SK-N-SH (cell line): ENCODE data around the gene CADPS2. TPM values are rescaled to one million over a fixed set of nuclear protein-coding genes. Genes with fewer than 3 reads are reported as not detected.

Experiments
- CTCF ChIA-PET: fragments of 300-600, 350-600 bp; formaldehyde crosslinking; extraction: SDS; loops from one replicate; lab custom pipeline; 2021; lab: Yijun Ruan, JAX
- POLR2A ChIA-PET: fragments of 350-600 bp; sonication (Branson Sonifier 250); formaldehyde crosslinking; extraction: SDS; loops from one replicate; lab custom pipeline; 2020; ENCODE audit warnings: antibody characterized with exemption, inconsistent platforms; lab: Yijun Ruan, JAX
- DNase-seq: peaks from one replicate; pipeline ENCODE4 v3.0.0; 2012
- H2AFZ ChIP-seq: fragments of 200-600 bp; sonication (generic); 2 replicates; pipeline ENCODE4 v1.8.1; 2016; ENCODE audit warnings: antibody characterized with exemption, mild to moderate bottlenecking, low read depth
- H3F3A ChIP-seq: fragments of 200-600 bp; sonication (generic); replicated peaks from 2 replicates; pipeline ENCODE3; 2016; ENCODE audit warnings: antibody characterized with exemption, mild to moderate bottlenecking; ENCODE audit not compliant: insufficient read depth
- H3K27ac ChIP-seq, 2 experiments: fragments of 200-500 bp in 1 of 2; fragments of 200-600 bp in 1 of 2; sonication (Bioruptor generic) in 1 of 2; sonication (generic), shearing (Covaris generic) in 1 of 2; 2 replicates each; pipeline versions ENCODE4 v1.5.1 to v1.6.1; 2014 to 2016; ENCODE audit warnings: low read depth in 2 of 2, inconsistent platforms in 1 of 2, low read length in 1 of 2, mild to moderate bottlenecking in 1 of 2, mixed read lengths in 1 of 2
- H3K27me3 ChIP-seq: fragments of 200-600 bp; sonication (generic), shearing (Covaris generic); 2 replicates; pipeline ENCODE4 v1.6.1; 2016; ENCODE audit warnings: mixed run types; ENCODE audit not compliant: insufficient read depth
- H3K36me3 ChIP-seq, 2 experiments: fragments of 200-500 bp in 1 of 2; fragments of 200-600 bp in 1 of 2; sonication (Bioruptor generic) in 1 of 2; sonication (generic) in 1 of 2; replicated peaks in 1 of 2; 2 replicates each; pipeline versions ENCODE3 to v1.5.1; 2014 to 2016; ENCODE audit warnings: low read length in 1 of 2, mild to moderate bottlenecking in 1 of 2; ENCODE audit not compliant: insufficient read depth in 2 of 2, control insufficient read depth in 1 of 2
- H3K4me1 ChIP-seq, 2 experiments: fragments of 200-500 bp in 1 of 2; fragments of 200-600 bp in 1 of 2; sonication (Bioruptor generic) in 1 of 2; sonication (generic), shearing (Covaris generic) in 1 of 2; 2 replicates each; pipeline versions ENCODE4 v1.5.1 to v1.6.1; 2014 to 2016; ENCODE audit warnings: low read depth in 1 of 2, low read length in 1 of 2, mixed run types in 1 of 2; ENCODE audit not compliant: insufficient read depth in 2 of 2, control insufficient read depth in 1 of 2
- H3K4me2 ChIP-seq: fragments of 200-600 bp; sonication (generic), shearing (Covaris generic); 2 replicates; pipeline ENCODE4 v1.6.1; 2017; ENCODE audit warnings: mixed run types
- H3K4me3 ChIP-seq, 2 experiments: fragments of 200-500 bp in 1 of 2; fragments of 200-600 bp in 1 of 2; sonication (Bioruptor generic) in 1 of 2; sonication (generic), shearing (Covaris generic) in 1 of 2; 2 replicates each; pipeline versions ENCODE4 v1.5.1 to v1.8.1; 2014 to 2016; ENCODE audit warnings: low read depth in 2 of 2, inconsistent platforms in 1 of 2, low read length in 1 of 2, mild to moderate bottlenecking in 1 of 2, mixed read lengths in 1 of 2, moderate library complexity in 1 of 2
- H3K79me2 ChIP-seq: fragments of 200-600 bp; sonication (generic); 2 replicates; pipeline ENCODE4 v1.8.1; 2017; ENCODE audit warnings: mild to moderate bottlenecking; ENCODE audit not compliant: insufficient read depth
- H3K9ac ChIP-seq: fragments of 200-600 bp; sonication (generic); 2 replicates; pipeline ENCODE4 v1.6.1; 2017; ENCODE audit warnings: mixed run types
- H3K9me2 ChIP-seq: fragments of 200-600 bp; sonication (generic); 2 replicates; pipeline ENCODE4 v1.6.1; 2017; ENCODE audit warnings: mixed run types
- H3K9me3 ChIP-seq: fragments of 200-600 bp; sonication (generic); 2 replicates; pipeline ENCODE4 v1.6.1; 2017; ENCODE audit warnings: mixed run types, mild to moderate bottlenecking, moderate library complexity
- H4K20me1 ChIP-seq: fragments of 200-600 bp; sonication (generic); 2 replicates; pipeline ENCODE4 v1.6.1; 2017; ENCODE audit warnings: mild to moderate bottlenecking, mixed run types; ENCODE audit not compliant: insufficient read depth
- CHD2 ChIP-seq: fragments of 150-350 bp; IDR thresholded peaks from 2 replicates; pipeline ENCODE4 v1.6.1; 2018; ENCODE audit warnings: low read length; ENCODE audit not compliant: partially characterized antibody
- EP300 ChIP-seq, 2 experiments: IDR thresholded peaks; 2 replicates each; pipeline versions ENCODE4 v1.4.0 to v1.6.1; 2012; ENCODE audit warnings: borderline replicate concordance in 1 of 2, low read depth in 1 of 2, low read length in 1 of 2
- FOSL2 ChIP-seq: IDR thresholded peaks from 2 replicates; pipeline ENCODE4 v1.4.0; 2012; ENCODE audit warnings: low read depth, mild to moderate bottlenecking, moderate library complexity, borderline replicate concordance
- FOXJ3 ChIP-seq: sonication (generic); formaldehyde crosslinking; IDR thresholded peaks from 2 replicates; pipeline ENCODE4 v1.5.1; 2020; ENCODE audit warnings: mild to moderate bottlenecking, missing genetic modification reagents
- GABPA ChIP-seq: IDR thresholded peaks from 2 replicates; pipeline ENCODE4 v1.4.0; 2012; ENCODE audit warnings: low read depth, mild to moderate bottlenecking
- GATA2 ChIP-seq: sonication (generic); formaldehyde crosslinking; IDR thresholded peaks from 2 replicates; pipeline ENCODE4 v1.5.0; 2020; ENCODE audit warnings: mild to moderate bottlenecking, missing genetic modification reagents
- MEF2A ChIP-seq: IDR thresholded peaks from 2 replicates; pipeline ENCODE4 v1.4.0; 2012; ENCODE audit warnings: low read depth, borderline replicate concordance
- RCOR1 ChIP-seq: fragments of 150-350 bp; IDR thresholded peaks from 2 replicates; pipeline ENCODE4 v1.6.1; 2017; ENCODE audit warnings: antibody characterized with exemption, low read length
- RFX5 ChIP-seq: IDR thresholded peaks from 2 replicates; pipeline ENCODE4 v1.6.1; 2012; ENCODE audit warnings: mild to moderate bottlenecking, improper control_type of control experiment, low read length
- RXRA ChIP-seq: IDR thresholded peaks from 2 replicates; pipeline ENCODE4 v1.4.0; 2012; ENCODE audit warnings: low read depth, mild to moderate bottlenecking, borderline replicate concordance
- SIN3A ChIP-seq: IDR thresholded peaks from 2 replicates; pipeline ENCODE4 v1.6.1; 2012; ENCODE audit warnings: low read depth, mild to moderate bottlenecking, low read length, moderate library complexity, borderline replicate concordance
- SMC3 ChIP-seq: IDR thresholded peaks from 2 replicates; pipeline ENCODE4 v1.6.1; 2012; ENCODE audit warnings: low read depth, low read length, improper control_type of control experiment
- WGBS: methylation state at CpG from one replicate; pipeline ENCODE4 v1.1.6; 2017; ENCODE audit warnings: low lambda C conversion rate; 5-methylcytosine and 5-hydroxymethylcytosine counted together
- polyA plus RNA-seq, 3 experiments: library from polyadenylated mRNA; depleted of rRNA; stranded (reverse); fragments of >200 nt; gene quantifications; 2 replicates each; pipeline ENCODE4 v1.2.3, GENCODE V29; 2012
- TF ChIP-seq, protein P1 (sequence below): IDR thresholded peaks from 2 replicates; pipeline ENCODE4 v1.4.0; 2012; ENCODE audit warnings: low read depth, borderline replicate concordance
- TF ChIP-seq, protein P2 (sequence below): fragments of 200-600 bp; sonication (generic); IDR thresholded peaks from 2 replicates; pipeline ENCODE4 v1.6.1; 2017; ENCODE audit warnings: antibody characterized with exemption, mild to moderate bottlenecking, moderate library complexity
- TF ChIP-seq, protein P3 (sequence below): IDR thresholded peaks from 2 replicates; pipeline ENCODE4 v1.4.0; 2012; ENCODE audit warnings: low read depth, borderline replicate concordance
- TF ChIP-seq, protein P4 (sequence below): fragments of 150-350 bp; IDR thresholded peaks from 2 replicates; pipeline ENCODE4 v1.6.1; 2017; ENCODE audit warnings: antibody characterized with exemption, low read length, low read depth, borderline replicate concordance
- TF ChIP-seq, protein P5 (sequence below): IDR thresholded peaks from 2 replicates; pipeline ENCODE4 v1.6.1; 2012; ENCODE audit warnings: mild to moderate bottlenecking, low read depth, low read length, moderate library complexity

Gene CADPS2
- polyA plus RNA-seq, 1 of the 3 experiments (the other 2 are of a cell fraction), result 0.05 TPM

DNA sequence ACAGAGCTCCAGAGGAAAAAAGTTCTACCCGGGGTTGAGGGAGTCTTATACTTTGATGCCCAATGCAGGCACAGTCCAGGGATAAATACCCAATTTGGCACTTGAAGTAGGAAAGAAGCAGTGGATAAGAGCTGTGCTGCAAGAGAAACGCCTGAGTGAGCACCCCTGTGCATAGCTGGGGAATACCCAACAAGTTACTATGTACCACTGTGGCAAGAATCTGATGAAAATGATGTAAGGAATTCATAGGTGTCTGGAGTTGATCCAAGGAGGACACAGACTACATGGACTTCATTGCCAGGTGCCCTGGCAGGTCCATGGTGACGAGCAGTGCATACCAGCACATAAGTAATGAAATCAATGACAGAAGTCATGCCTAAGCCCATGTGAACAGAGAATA lies 398.0 kb downstream of the CADPS2 start:
- POLR2A ChIA-PET, result no interaction called here
- 2% methylated on average over 3 of the region's 3 CpGs for WGBS
- Histone ChIP-seq H4K20me1 (no peaks in the 10 kb centered on the region), H3F3A (no peaks in the 10 kb centered on the region), H3K9ac (no peak overlapping the region), H3K79me2 (no peaks in the 10 kb centered on the region), H3K9me2 (no peaks in the 10 kb centered on the region), H3K4me2 (no peak overlapping the region), H2AFZ (no peak overlapping the region), H3K36me3 (no peaks in the 10 kb centered on the region), H3K4me3 (no peak overlapping the region), H3K9me3 (no peaks in the 10 kb centered on the region), H3K27me3 (no peaks in the 10 kb centered on the region), H3K27ac (no peak overlapping the region), H3K4me1 (no peaks in the 10 kb centered on the region)
- CTCF ChIA-PET, result interaction anchor here (1.0 to 1.6 kb wide), 2 partner anchors 11 to 18 kb away, joined by 3 read pairs; no protein-coding TSS in a partner anchor
- TF ChIP-seq EP300 (IDR thresholded peaks at IDR 0.05; ENCODE audit: borderline replicate concordance in 1 of 2, low read depth in 1 of 2, low read length in 1 of 2) (no peak), GABPA (no peak), FOSL2 (no peak), RXRA (no peak), CHD2 (no peak), MEF2A (no peak), RFX5 (no peak), RCOR1 (no peak), FOXJ3 (CRISPR knock-in tag) (no peak), SIN3A (no peak), GATA2 (CRISPR knock-in tag) (no peak)
- TF ChIP-seq, protein P1, sequence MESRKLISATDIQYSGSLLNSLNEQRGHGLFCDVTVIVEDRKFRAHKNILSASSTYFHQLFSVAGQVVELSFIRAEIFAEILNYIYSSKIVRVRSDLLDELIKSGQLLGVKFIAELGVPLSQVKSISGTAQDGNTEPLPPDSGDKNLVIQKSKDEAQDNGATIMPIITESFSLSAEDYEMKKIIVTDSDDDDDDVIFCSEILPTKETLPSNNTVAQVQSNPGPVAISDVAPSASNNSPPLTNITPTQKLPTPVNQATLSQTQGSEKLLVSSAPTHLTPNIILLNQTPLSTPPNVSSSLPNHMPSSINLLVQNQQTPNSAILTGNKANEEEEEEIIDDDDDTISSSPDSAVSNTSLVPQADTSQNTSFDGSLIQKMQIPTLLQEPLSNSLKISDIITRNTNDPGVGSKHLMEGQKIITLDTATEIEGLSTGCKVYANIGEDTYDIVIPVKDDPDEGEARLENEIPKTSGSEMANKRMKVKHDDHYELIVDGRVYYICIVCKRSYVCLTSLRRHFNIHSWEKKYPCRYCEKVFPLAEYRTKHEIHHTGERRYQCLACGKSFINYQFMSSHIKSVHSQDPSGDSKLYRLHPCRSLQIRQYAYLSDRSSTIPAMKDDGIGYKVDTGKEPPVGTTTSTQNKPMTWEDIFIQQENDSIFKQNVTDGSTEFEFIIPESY, result no peak
- TF ChIP-seq, protein P2, sequence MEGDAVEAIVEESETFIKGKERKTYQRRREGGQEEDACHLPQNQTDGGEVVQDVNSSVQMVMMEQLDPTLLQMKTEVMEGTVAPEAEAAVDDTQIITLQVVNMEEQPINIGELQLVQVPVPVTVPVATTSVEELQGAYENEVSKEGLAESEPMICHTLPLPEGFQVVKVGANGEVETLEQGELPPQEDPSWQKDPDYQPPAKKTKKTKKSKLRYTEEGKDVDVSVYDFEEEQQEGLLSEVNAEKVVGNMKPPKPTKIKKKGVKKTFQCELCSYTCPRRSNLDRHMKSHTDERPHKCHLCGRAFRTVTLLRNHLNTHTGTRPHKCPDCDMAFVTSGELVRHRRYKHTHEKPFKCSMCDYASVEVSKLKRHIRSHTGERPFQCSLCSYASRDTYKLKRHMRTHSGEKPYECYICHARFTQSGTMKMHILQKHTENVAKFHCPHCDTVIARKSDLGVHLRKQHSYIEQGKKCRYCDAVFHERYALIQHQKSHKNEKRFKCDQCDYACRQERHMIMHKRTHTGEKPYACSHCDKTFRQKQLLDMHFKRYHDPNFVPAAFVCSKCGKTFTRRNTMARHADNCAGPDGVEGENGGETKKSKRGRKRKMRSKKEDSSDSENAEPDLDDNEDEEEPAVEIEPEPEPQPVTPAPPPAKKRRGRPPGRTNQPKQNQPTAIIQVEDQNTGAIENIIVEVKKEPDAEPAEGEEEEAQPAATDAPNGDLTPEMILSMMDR, result no peak
- TF ChIP-seq, protein P3, sequence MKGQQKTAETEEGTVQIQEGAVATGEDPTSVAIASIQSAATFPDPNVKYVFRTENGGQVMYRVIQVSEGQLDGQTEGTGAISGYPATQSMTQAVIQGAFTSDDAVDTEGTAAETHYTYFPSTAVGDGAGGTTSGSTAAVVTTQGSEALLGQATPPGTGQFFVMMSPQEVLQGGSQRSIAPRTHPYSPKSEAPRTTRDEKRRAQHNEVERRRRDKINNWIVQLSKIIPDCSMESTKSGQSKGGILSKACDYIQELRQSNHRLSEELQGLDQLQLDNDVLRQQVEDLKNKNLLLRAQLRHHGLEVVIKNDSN, result no peak
- no peak for DNase-seq

DNA sequence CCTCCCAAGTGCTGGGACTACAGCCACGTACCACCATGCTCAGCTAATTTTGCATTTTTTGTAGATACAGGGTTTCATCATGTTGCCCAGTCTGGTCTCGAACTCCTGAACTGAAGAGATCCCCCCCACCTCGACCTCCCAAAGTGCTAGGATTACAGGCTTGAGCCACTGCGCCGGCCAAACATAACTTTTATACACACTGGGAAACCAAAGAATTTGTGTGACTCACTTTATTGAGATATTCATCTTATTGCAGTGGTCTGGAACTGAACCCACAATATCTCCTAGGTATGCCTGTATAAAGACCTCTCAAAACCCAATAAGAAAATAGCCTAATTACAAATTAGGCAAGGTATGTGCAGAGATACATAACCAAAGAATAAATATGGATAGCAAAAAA lies 399.1 kb downstream of the CADPS2 start:
- WGBS, result 0% methylated on average over 5 of the region's 5 CpGs
- TF ChIP-seq SMC3, result no peak
- TF ChIP-seq RCOR1, result no peak
- TF ChIP-seq, protein P4, sequence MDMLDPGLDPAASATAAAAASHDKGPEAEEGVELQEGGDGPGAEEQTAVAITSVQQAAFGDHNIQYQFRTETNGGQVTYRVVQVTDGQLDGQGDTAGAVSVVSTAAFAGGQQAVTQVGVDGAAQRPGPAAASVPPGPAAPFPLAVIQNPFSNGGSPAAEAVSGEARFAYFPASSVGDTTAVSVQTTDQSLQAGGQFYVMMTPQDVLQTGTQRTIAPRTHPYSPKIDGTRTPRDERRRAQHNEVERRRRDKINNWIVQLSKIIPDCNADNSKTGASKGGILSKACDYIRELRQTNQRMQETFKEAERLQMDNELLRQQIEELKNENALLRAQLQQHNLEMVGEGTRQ, result no peak
- TF ChIP-seq, protein P5, sequence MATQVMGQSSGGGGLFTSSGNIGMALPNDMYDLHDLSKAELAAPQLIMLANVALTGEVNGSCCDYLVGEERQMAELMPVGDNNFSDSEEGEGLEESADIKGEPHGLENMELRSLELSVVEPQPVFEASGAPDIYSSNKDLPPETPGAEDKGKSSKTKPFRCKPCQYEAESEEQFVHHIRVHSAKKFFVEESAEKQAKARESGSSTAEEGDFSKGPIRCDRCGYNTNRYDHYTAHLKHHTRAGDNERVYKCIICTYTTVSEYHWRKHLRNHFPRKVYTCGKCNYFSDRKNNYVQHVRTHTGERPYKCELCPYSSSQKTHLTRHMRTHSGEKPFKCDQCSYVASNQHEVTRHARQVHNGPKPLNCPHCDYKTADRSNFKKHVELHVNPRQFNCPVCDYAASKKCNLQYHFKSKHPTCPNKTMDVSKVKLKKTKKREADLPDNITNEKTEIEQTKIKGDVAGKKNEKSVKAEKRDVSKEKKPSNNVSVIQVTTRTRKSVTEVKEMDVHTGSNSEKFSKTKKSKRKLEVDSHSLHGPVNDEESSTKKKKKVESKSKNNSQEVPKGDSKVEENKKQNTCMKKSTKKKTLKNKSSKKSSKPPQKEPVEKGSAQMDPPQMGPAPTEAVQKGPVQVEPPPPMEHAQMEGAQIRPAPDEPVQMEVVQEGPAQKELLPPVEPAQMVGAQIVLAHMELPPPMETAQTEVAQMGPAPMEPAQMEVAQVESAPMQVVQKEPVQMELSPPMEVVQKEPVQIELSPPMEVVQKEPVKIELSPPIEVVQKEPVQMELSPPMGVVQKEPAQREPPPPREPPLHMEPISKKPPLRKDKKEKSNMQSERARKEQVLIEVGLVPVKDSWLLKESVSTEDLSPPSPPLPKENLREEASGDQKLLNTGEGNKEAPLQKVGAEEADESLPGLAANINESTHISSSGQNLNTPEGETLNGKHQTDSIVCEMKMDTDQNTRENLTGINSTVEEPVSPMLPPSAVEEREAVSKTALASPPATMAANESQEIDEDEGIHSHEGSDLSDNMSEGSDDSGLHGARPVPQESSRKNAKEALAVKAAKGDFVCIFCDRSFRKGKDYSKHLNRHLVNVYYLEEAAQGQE, result no peak

More for the DNA sequence above, 399.1 kb downstream of the CADPS2 start:
- Histone ChIP-seq H3K4me2 (no peak overlapping the region), H3F3A (no peaks in the 10 kb centered on the region), H3K4me3 (no peak overlapping the region), H3K27me3 (no peaks in the 10 kb centered on the region), H2AFZ (no peak overlapping the region), H4K20me1 (no peaks in the 10 kb centered on the region), H3K27ac (no peak overlapping the region), H3K9me2 (no peaks in the 10 kb centered on the region), H3K36me3 (no peaks in the 10 kb centered on the region), H3K4me1 (no peaks in the 10 kb centered on the region), H3K79me2 (no peaks in the 10 kb centered on the region), H3K9me3 (no peaks in the 10 kb centered on the region), H3K9ac (no peak overlapping the region)
- POLR2A ChIA-PET, result no interaction called here
- CTCF ChIA-PET, result no interaction called here
- no peak for DNase-seq
